Measurements from ENCODE around the gene WAC.
"Not testable (repeated sequence)": the region's sequence is repeated elsewhere in the genome, so short reads cannot be mapped to it uniquely, and the experiment has no call there.

Gene WAC, protein sequence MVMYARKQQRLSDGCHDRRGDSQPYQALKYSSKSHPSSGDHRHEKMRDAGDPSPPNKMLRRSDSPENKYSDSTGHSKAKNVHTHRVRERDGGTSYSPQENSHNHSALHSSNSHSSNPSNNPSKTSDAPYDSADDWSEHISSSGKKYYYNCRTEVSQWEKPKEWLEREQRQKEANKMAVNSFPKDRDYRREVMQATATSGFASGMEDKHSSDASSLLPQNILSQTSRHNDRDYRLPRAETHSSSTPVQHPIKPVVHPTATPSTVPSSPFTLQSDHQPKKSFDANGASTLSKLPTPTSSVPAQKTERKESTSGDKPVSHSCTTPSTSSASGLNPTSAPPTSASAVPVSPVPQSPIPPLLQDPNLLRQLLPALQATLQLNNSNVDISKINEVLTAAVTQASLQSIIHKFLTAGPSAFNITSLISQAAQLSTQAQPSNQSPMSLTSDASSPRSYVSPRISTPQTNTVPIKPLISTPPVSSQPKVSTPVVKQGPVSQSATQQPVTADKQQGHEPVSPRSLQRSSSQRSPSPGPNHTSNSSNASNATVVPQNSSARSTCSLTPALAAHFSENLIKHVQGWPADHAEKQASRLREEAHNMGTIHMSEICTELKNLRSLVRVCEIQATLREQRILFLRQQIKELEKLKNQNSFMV

DNA sequence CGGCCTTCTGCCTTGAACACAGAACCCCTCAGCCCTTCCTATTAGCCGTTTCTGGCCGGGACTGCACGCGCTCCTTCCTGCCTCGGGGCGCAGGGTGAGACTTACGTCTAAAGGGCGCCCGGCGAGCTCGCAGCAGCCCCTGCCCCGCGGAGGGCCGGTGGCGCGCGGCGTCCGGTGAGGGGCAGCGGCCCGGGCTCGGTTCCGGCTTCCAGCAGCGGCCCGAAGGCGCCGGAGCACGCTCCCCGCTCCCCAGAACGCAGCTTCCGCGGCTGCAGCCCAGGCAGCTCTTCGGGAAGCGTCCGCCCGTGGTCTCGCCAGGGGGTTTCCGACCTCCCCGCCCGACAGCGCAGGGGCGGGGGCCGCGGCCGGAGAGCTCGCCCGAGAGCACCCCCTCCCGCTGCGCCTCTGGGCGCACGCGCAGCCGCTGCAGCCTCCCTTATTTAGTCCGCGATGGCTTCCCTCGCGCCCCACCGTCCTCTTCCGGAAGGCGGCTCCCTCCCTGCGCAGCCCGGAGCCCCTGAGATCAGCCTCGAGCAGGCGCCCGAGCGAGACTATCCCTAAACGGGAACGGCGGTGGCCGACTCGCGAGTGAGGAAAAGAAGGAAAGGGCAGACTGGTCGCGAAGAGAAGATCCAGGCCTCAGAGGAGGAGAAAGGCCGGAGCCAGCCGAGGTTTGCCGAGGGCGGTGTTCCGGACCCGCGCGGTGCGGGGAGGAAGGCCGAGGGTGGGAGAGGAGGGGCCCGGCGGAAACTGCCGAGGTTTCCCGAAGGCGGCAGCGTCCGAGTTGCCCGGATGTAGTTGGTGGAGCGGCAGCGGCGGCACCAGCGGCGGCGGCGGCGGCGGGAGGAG, at the start of gene WAC:
Gene WAC, plus strand, starts transcription at position 782 of the 849 bp plus-strand sequence. CDS start 462 bp downstream, outside the sequence.
- peak; percentile 88 for DNase-seq (ENCODE audit: low read depth)

DNA sequence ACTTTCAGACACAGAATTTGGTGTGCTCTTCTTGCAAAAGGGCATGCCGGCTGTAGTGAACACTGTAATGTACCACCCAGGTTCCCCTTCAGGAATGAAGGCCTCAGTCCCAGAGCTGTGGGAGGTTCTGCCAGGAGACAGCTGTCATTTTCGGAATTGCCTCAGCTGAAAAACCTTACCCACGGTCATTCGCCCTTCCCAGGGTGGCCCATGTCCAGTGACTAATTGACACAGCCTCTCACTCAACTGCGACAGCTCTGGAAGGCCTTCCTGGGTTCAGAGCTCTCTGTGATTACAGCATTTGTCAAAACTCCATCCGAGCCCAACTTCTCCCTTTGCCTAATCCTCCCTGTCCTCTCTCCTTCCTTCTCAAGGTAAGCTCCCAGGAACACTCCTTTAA, 43.7 kb upstream of the WAC start:
- DNase-seq (ENCODE audit: low read depth): no peak

DNA sequence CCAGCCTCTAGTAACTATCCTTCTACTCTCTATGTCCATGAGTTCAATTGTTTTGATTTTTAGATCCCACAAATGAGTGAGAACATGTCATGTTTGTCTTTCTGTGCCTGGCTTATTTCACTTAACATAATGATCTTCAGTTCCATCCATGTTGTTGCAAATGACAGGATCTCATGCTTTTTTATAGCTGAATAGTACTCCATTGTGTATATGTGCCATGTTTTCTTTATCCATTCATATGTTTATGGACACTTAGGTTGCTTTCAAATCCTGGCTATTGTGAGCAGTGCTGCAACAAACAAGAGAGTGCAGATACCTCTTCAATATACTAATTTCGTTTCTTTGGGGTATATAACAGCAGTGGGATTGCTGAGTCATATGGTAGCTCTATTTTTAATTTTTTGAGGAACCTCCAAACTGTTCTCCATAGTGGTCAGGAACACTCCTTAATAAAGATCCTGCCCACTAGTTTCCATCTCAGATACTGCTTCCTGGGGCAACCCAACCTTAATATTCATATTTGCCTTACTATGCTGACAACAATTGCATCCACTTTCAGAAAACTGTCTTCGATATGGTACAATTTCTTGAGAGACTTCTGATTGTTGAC, 42.6 kb upstream of the WAC start:
- not testable (repeated sequence) for DNase-seq (ENCODE audit: low read depth)

DNA sequence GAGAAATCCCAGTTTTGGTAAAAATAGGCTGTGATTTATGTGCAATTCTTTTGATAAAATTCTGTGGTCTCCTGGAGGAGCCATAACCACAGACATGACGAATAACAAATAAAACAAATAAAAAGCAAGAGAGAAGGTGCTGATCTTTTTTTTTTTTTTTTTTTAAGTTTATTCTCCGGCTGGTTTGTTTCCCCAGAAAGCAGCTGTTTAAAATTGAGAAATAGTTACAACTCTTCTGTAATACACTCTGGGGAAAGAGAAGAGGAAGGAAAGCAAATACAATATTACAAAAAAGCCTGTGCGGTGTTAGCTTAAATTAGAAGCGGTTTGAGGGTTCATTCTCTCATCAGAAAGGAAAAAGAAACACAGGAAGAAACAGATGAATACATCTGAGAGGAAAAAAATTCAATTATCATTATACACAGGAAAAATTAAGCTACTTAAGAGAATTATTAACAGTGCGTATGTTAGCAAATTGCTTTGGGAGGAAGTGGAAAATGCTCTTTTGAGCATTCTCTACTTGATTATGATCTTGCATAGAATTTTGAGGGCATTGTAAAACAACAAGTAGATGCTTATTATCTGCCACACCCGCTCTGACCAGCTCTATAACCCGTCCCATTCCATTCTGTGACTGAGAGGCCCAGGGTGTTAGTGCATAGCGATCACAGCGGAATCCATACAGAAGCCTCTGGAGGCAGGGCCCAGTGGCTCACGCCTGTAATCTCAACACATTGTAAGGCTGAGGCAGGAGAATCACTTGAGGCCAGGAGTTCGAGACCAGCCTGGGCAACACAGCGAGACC, 40.6 kb upstream of the WAC start:
- peak; percentile 8 for DNase-seq (ENCODE audit: low read depth)

DNA sequence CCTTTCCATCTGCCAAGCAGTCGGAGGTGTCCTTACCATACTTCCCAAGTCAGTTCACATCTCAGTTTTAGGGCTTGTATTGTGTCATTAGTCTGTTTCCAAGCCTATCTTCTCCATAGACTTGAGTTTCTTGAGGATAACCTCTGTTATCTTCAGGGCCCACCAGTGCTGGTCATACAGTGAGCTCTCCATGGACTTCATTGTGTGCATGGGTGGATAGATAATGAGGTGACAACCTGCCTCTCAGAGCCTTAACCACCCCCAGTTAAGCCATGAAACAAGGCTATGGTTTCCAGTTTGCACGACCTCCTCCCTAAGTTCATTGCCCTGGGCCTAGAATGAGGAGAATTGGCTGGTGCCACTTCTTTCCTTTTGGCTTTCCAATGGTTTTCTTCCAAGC, 38.5 kb upstream of the WAC start:
- DNase-seq (ENCODE audit: low read depth): no peak

DNA sequence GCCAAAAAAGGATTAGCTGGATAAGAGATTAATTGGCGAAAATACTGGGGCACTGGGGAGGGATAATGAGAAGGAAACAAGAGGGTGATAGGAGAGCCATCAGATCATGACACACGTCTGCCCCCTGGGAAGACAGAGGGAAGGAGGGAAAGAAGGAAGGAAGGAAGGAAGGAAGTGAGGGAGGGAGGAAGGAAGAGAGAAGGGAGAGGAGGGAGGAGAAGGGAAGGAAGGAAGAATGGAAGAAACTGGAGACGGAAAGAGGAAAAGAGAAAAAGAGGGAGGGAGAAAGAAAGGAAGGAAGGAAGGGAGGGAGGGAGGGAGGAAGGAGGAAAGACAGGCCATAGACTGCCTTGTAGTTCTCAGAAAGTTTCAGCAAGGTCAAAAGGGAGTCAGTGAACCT, 37.8 kb upstream of the WAC start:
- DNase-seq (ENCODE audit: low read depth): no peak

DNA sequence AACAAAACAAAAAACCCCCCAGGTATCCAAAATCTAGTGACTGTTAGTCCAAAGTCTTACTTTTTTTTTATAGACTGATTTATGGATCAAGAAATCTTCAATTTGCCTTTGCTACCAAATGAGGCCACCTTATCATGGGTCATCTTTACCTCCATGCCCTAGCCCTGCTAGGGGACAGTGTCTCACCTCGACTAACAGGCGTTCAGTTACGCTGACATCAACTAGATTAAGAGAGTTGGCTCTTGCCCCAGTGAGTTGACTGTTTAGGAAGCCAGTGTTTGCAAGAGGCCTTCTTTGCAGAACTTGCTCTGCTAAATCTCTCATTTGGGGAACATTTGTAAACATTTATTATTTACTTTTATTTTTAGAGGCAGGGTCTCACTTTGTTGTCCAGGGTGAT, 36.9 kb upstream of the WAC start:
- no peak for DNase-seq (ENCODE audit: low read depth)

DNA sequence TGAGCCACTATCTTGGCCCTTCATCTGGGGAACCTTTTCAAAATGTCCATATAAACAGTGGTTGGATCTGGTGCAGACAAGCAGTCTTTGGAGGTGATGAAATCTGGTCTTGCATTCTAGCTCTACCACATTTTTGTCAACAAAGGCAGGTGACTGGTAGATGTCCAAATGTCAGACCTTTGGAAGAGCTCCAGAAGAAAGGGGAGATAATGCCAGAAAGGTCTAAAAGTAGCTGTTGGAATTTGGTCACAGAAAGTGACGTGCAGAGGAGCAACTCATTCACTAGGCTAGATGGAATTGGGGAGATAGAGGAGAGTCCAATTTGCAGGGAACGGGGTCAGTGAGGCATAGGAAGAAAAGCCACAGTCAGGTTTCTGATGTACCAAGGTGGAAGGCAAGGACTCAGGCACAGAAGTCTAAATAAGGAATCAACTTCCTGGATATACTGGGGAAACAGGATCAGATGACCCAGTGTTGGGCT, 36.4 kb upstream of the WAC start:
- no peak for DNase-seq (ENCODE audit: low read depth)

DNA sequence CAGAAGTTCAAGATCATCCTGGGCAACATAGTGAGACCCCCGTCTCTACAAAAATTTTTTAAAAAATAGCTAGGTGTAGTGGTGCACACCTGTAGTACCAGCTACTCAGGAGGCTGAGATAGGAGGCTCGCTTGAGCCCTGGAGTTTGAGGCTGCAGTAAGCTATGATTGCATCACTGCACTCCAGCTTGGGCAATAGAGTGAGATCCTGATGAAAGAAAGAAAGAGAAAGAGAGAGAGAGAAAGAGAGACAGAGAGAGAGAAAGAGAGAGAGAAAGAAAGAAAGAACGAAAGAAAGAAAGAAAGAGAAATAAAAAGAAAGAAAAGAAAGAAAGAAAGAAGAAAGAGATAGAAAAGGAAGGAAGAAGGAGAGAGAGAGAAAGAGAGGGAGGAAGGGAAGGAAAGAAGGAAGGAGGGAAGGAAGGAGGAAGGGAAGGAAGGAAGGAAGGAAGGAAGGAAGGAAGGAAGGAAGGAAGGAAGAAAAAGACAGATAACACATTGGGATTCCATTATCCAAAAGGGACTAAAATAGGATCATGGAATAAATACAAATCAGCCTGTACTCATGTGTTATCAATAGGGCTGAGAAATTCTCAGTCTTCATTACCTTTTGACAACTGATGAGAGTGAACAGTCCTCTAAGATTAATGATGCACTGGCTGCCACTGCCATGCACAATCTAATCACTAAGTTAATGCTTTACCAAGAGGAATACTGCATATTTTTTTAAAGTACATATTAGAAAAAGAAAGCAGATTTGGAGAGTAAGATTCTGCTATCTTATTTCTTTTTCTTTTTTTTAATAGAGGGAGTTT, 35.4 kb upstream of the WAC start:
- DNase-seq (ENCODE audit: low read depth): no peak

DNA sequence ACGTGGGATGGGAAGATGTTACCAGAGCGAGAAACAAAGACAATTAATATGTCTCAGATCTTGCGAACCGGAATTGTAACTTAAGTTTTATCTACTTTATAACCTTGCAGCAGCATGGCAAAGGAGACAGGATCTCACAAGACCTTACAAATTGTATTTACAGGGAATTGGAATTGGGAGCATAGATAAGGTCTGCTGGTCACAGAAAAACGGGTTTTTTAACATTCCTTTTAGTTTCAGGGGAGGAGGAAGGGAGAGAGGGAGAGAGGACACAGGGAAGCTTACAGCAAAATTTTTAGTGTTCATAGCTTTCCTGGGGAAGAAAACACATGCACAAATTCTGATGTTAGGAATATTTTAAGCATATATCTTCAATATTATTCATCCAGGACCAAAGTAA, 32.7 kb upstream of the WAC start:
- not testable (repeated sequence) for DNase-seq (ENCODE audit: low read depth)

DNA sequence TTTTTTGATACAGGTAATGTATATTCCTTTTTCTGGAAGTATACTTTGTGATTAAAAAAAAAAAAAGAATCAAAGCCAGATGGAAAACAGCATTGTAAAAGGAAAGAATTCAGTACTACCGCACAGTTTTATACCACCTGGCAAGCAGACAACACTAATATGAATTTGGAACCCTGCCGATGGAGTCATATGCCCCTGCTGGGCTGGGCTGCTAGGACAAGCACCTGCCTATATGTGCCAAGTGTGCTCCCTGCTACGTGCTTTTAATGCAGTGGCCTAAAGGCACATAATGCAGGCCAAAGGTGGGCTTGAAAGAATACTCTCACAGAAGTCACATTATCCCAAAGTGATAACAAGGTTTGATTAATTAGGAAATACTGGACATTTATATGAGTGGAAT, 29.8 kb upstream of the WAC start:
- peak; percentile 24 for DNase-seq (ENCODE audit: low read depth)

DNA sequence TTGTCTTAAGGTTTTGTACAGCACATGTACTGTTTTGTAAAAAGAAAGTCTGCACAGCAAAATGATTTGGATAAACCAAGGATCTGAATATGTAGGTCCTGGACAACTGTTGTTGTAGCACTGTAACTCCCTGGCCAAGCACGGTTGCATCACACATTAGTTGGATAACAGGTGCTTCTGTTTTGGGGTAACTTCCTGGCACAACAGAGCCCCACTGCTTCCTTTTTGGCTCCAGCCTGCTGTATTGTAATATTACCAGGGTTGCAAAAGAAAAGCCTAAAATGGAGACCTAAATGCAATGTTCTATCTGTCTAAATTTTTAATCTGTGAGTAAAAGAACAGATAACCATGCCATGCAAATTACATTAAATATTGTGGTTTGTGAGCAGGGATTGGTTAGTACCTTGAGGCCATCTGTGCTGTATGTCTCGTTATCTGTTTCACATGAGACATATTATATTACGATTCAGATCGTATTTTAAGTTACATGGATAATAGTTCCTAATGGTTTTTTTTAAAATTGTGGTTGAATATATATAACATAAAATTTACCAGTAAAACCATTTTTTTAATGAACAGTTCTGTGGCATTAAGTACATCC, 27.5 kb upstream of the WAC start:
- DNase-seq (ENCODE audit: low read depth): no peak

DNA sequence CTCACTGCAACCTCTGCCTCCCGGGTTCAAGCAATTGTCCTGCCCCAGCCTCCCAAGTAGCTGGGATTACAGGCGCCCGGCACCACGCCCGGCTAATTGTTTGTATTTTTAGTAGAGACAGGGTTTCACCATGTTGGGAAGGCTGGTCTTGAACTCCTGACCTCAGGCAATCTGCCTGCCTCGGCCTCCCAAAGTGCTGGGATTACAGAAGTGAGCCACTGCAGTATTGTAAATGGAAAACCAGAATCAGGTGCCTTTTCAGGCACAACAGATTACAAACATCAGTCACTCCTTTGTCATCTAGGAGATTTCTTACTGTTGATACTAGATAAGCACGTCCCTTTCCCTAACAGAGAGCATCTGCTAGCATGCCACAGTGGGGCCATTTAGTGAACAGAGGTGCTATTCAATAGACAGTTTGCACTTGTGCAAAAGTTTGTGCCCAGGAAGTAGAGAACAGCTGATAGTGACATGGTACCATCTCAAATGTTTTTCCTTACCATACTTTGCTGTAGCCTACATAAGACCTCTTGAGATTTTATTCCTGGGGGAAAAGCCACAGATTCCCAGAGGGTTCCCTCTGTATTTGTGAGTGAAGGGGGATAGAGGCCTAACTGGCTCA, 24.5 kb upstream of the WAC start:
- DNase-seq (ENCODE audit: low read depth): no peak

DNA sequence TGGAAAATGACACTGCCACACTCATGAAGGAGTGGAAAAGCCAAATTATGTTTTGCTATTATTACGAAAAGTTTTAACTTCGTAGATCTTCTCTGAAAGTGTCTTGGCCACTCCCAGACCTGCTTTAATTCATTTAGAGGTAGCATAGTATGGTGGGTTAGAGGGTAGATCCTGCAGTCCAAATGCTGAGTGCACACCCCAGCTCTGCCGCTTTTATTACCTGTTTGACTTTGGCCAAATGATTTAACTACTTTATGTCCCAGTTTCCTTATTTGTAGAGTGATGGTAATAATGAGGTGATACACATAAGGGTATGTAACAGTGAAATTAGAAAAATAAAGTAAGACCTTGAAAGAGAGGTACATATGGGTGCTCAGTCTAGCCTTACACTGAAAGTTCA, 23.6 kb upstream of the WAC start:
- no peak for DNase-seq (ENCODE audit: low read depth)

DNA sequence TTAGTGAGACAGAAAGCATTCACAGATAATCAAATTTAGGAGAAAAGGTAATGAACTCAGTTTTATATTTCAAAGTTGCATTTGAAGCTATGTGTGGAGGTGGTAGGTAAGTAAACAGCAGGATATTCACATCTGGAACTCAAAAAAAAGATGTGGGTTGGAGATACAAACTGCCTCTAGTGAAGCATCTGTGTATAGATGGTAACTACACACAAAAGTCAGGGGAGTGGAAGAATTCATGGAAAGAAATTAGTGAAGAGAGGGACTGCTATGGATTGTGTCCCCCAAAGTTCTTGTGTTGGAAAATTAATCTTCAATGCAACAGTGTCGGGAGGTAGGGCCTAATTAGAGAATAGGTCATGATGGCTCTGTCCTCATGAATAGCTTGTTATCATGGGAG, 18.3 kb upstream of the WAC start:
- DNase-seq (ENCODE audit: low read depth): no peak

DNA sequence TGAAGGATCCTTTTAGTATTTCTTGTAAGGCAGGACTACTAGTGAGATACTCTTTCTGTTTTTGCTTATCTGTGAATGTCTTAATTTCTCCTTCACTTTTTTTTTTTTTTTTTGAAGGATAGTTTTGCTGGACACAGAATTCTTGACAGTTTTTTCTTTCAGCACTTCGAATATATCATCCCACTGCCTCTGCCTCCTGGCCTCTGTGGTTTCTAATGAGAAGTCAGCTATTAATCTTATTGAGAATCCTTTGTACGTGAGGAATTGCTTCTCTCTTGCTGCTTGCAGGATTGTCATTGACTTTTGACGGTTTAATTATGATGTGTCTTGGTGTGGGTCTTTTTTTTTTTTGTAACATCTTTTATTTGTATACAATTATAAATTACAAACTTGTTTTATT, 12.6 kb upstream of the WAC start:
- no peak for DNase-seq (ENCODE audit: low read depth)

DNA sequence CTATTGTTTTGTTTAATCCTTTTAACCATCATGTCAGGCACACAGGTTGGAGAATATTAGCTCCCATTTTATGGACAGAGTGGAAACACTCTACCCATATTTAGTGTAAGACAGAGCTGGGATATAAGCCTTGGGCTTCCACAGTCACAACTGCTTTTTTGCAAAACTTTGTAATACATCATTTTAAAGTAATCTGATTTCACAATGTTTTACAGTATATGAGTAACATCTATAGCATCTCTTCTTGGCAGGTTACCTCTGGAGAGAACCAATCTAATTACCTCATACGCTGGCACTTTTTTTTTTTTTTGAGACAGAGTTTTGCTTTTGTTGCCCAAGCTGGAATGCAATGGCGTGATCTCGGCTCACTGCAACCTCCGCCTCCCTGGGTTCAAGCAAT, 12.1 kb upstream of the WAC start:
- peak; percentile 35 for DNase-seq (ENCODE audit: low read depth)

DNA sequence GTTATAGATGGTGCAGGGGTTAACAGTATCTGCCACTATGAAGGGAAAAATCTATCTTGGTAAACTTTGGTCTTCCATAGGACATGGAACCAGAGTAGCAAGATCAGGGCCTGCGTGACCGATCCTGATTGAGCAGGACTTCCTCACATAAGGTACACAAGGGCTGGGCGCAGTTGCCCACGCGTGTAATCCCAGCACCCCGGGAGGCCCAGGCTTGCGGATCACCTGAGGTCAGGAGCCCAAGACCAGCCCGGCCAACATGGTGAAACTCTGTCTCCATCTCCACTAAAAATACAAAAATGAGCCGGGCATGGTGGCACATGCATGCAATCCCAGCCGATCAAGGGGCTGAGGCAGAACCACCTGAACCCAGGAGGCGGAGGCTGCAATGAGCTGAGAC, 11.0 kb upstream of the WAC start:
- DNase-seq (ENCODE audit: low read depth): not testable (repeated sequence)

DNA sequence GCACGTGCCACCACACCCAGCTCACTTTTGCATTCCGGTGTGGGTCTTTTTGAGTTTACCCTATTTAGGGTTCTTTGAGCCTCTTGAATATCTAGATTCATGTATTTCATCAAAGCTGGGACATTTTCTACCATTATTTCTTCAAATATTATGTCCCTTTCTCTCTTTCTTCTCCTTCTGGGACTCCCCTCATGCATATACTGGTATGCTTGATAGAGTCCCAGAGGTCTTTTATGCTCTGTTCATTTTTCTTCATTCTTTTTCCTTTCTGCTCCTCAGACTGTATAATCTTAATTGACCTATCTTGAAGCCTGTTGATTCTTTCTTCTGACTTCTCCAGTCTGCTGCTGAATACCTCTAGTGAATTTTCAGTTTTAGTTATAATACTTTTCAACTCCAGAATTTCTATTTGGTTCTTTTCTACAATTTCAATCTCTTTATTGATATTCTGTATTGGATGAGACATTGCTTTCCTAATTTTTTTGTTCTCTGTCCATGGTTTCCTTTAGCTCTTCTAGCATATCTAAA, 9.1 kb upstream of the WAC start:
- no peak for DNase-seq (ENCODE audit: low read depth)

All from stromal cell of bone marrow (primary cell).